ENCODE measurements around the gene HES7. TPM values are rescaled to one million over a fixed set of nuclear protein-coding genes. Genes with fewer than 3 reads are reported as not detected.

Gene HES7
- 0.70 to 2.5 TPM (median 1.1 TPM) in 5 replicates for total RNA-seq (2022; extraction: Qiagen RNA extraction; ENCODE audit: low read depth)

DNA sequence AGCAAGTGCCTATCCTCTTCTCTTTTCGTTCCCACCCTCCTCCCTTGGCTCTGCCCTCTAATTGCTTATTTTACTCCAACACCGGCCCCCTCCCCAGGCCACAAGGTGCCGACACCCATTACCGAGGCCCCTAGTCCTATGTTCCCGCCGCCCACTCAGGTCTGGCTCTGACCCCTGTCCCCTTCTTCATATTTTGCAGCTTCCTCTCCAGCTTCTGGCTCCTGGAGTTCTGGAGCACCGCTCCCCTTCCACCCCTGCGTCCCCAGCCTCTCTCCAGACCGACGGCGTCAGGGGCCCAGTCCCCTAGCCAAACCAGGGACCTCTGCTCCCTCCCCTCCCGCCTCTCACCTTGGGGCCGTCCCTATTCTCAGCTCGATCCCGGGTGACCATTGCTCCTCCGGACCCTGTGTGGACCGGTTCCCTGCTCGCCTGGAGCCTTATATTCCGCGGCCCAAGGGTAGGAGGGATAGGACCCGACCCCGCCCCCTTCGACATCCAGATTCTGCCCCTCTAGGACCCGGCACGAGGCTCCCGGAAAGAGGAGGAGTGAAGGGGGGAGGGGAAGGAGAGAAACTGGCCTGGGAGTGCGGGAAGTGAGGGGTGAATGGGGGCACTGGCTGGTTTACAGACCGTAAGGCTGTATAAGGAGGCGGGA lies at the start of gene HES7:
TSS of gene HES7 (minus strand) at position 412 of the 655 bp plus-strand sequence. CDS start at position 390, 22 bp downstream.

GRCh38 chr17:8162233-8162996 lies 38.5 kb upstream of the HES7 start, which contains the start of gene VAMP2:
VAMP2 (minus strand) TSS chr17:8162948; CDS start chr17:8162879, 69 bp downstream.

DNA sequence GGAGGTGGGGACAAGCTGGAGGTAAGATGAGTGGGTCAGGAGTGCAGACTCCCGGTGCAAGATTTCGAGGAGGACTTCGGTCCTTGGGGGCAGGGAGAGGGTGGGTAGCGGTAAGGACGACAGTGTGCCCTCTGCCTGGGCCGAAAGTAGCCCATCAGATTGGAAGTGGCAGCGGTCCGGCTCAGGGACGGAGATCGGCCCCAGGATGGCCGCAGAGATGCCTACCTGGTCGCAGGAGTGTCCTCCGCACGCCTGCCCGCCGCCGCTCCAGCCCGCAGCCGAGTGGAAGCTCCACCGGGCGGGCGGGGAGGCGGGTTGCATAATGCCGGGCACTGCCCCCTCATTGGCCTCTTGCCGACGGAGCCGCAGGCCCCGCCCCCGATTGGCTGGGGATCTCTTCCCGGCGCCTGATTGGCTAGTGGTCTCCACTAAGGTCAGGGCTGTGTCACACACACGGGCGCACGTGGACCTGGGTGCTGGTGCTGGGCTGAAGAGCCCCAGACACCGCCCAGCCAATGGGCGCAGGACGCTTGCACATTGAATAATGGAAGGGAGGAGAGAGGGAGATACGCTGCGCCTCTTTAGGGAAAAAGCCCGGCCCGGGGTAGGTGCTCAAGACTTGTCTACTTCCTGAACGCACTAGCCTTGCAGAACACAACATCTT lies 28.3 kb upstream of the HES7 start, which contains the start of gene PER1:
TSS of gene PER1 (minus strand) at position 293 of the 664 bp plus-strand sequence. CDS start 1,698 bp downstream, outside the sequence.

GRCh38 chr17:8117980-8118768 lies 5.7 kb downstream of the HES7 start, which contains the start of gene ALOXE3:
ALOXE3 (minus strand) TSS chr17:8118514; CDS start chr17:8117990, 524 bp downstream.

GRCh38 chr17:8087075-8087951 lies 36.6 kb downstream of the HES7 start, which contains the start of gene ALOX12B:
ALOX12B (minus strand) TSS chr17:8087716; CDS start chr17:8087442, 274 bp downstream.

Other genes starting within 250 kb of the HES7 start
- 65.3 to 76.0 TPM (median 68.6 TPM) in 5 replicates for gene CHD3, start 235.3 kb downstream of the HES7 start, total RNA-seq (2022; extraction: Qiagen RNA extraction; ENCODE audit: low read depth)
- gene RNF227, start 207.8 kb downstream of the HES7 start, total RNA-seq (2022; extraction: Qiagen RNA extraction; ENCODE audit: low read depth) = 1.1 to 2.5 TPM (median 1.4 TPM) in 5 replicates
- gene KCNAB3, start 194.2 kb downstream of the HES7 start, total RNA-seq (2022; extraction: Qiagen RNA extraction; ENCODE audit: low read depth) = 1.8 to 3.0 TPM (median 2.5 TPM) in 5 replicates
- 309 to 334 TPM (median 324 TPM) in 5 replicates for gene TRAPPC1, start 192.2 kb downstream of the HES7 start, total RNA-seq (2022; extraction: Qiagen RNA extraction; ENCODE audit: low read depth)
- 36.8 to 45.9 TPM (median 39.2 TPM) in 5 replicates for gene CNTROB, start 191.9 kb downstream of the HES7 start, total RNA-seq (2022; extraction: Qiagen RNA extraction; ENCODE audit: low read depth)
- 0.08 TPM in 1 of 5 replicates, not detected in the others for gene GUCY2D, start 121.5 kb downstream of the HES7 start, total RNA-seq (2022; extraction: Qiagen RNA extraction; ENCODE audit: low read depth)
- not detected in 5 replicates for gene ALOX15B, start 85.0 kb downstream of the HES7 start, total RNA-seq (2022; extraction: Qiagen RNA extraction; ENCODE audit: low read depth)
- gene ALOX12B, start 36.4 kb downstream of the HES7 start, total RNA-seq (2022; extraction: Qiagen RNA extraction; ENCODE audit: low read depth) = 0.68 to 1.8 TPM (median 1.0 TPM) in 5 replicates
- gene ALOXE3, start 5.6 kb downstream of the HES7 start, total RNA-seq (2022; extraction: Qiagen RNA extraction; ENCODE audit: low read depth) = 6.0 to 7.7 TPM (median 6.4 TPM) in 5 replicates
- gene PER1, start 28.3 kb upstream of the HES7 start, total RNA-seq (2022; extraction: Qiagen RNA extraction; ENCODE audit: low read depth) = 3.5 to 5.7 TPM (median 4.7 TPM) in 5 replicates
- 20.5 to 28.0 TPM (median 23.3 TPM) in 5 replicates for gene VAMP2, start 38.8 kb upstream of the HES7 start, total RNA-seq (2022; extraction: Qiagen RNA extraction; ENCODE audit: low read depth)
- 16.3 to 20.2 TPM (median 19.7 TPM) in 5 replicates for gene TMEM107, start 52.3 kb upstream of the HES7 start, total RNA-seq (2022; extraction: Qiagen RNA extraction; ENCODE audit: low read depth)
- gene BORCS6, start 66.1 kb upstream of the HES7 start, total RNA-seq (2022; extraction: Qiagen RNA extraction; ENCODE audit: low read depth) = 5.2 to 8.6 TPM (median 8.4 TPM) in 5 replicates
- 153 to 173 TPM (median 159 TPM) in 5 replicates for gene AURKB, start 86.5 kb upstream of the HES7 start, total RNA-seq (2022; extraction: Qiagen RNA extraction; ENCODE audit: low read depth)
- gene CTC1, start 124.0 kb upstream of the HES7 start, total RNA-seq (2022; extraction: Qiagen RNA extraction; ENCODE audit: low read depth) = 10.3 to 16.9 TPM (median 14.2 TPM) in 5 replicates
- gene PFAS, start 125.2 kb upstream of the HES7 start, total RNA-seq (2022; extraction: Qiagen RNA extraction; ENCODE audit: low read depth) = 48.7 to 57.2 TPM (median 51.2 TPM) in 5 replicates
- gene RANGRF, start 164.6 kb upstream of the HES7 start, total RNA-seq (2022; extraction: Qiagen RNA extraction; ENCODE audit: low read depth) = 38.7 to 51.3 TPM (median 47.7 TPM) in 5 replicates
- 6.2 to 8.0 TPM (median 7.6 TPM) in 5 replicates for gene SLC25A35, start 171.3 kb upstream of the HES7 start, total RNA-seq (2022; extraction: Qiagen RNA extraction; ENCODE audit: low read depth)
- not detected in 5 replicates for gene ARHGEF15, start 186.1 kb upstream of the HES7 start, total RNA-seq (2022; extraction: Qiagen RNA extraction; ENCODE audit: low read depth)
- not detected in 5 replicates for gene ODF4, start 215.7 kb upstream of the HES7 start, total RNA-seq (2022; extraction: Qiagen RNA extraction; ENCODE audit: low read depth)

Measured in A549 treated with CpdA at 1 μM for 4 hours (cell line).